HL-60 (cell line): Measurements from ENCODE around the gene ULK2.

Experiments used
- CTCF ChIP-seq: IDR thresholded peaks from one replicate; pipeline ENCODE4 v1.5.1; 2011; ENCODE audit warnings: low read length, control low read depth, inconsistent platforms; ENCODE audit not compliant: insufficient read depth
- GABPA ChIP-seq: IDR thresholded peaks from 2 replicates; pipeline ENCODE4 v1.6.1; 2012; ENCODE audit warnings: low read depth
- POLR2AphosphoS5 ChIP-seq: IDR thresholded peaks from 2 replicates; pipeline ENCODE4 v1.6.1; 2012; ENCODE audit warnings: low read depth
- REST ChIP-seq: IDR thresholded peaks from 2 replicates; pipeline ENCODE4 v1.6.1; 2012; ENCODE audit warnings: low read depth; ENCODE audit not compliant: insufficient replicate concordance
- SPI1 ChIP-seq: IDR thresholded peaks from 2 replicates; pipeline ENCODE4 v1.6.1; 2012; ENCODE audit warnings: low read depth, mild to moderate bottlenecking, borderline replicate concordance

GRCh38 chr17:19868079-19868395 lies 301 bp upstream of the ULK2 start:
- TF ChIP-seq CTCF (no peak), REST (no peak), POLR2AphosphoS5 (no peak), SPI1 (no peak), GABPA (no peak)
